HG03045 (cell line): ENCODE data around the gene PHF24.

Experiments
- ATAC-seq: cut with Tn5 transposase; IDR thresholded peaks from one replicate; pipeline ENCODE4 v1.9.1; 2021; ENCODE audit warnings: mild to moderate bottlenecking, moderate library complexity; ENCODE audit not compliant: unreplicated experiment

Gene PHF24

GRCh38 chr9:34982361-34982760 is 24.3 kb downstream of the PHF24 start:
- no peak for ATAC-seq

GRCh38 chr9:34983209-34983608 is 25.1 kb downstream of the PHF24 start:
- no peak for ATAC-seq

DNA sequence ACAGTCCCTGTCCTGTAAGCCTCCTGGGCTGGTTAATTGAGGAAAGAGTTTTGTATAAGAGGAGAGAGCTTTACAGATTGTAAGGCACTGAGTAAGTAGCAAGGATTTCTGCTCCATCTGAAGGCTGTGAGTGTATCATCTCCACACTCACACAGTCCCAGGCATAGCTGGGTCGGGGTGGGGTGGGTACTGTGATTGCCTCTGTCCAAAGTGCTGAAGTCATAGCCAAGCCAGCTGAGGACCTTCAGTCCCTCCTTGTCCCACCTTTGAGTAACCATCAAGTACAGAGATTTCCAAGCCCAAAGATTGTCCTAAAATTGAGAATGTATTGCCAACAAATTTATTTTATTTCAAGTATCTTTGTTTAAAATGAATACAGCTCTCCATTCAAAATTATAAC is 26.0 kb downstream of the PHF24 start:
- no peak for ATAC-seq

DNA sequence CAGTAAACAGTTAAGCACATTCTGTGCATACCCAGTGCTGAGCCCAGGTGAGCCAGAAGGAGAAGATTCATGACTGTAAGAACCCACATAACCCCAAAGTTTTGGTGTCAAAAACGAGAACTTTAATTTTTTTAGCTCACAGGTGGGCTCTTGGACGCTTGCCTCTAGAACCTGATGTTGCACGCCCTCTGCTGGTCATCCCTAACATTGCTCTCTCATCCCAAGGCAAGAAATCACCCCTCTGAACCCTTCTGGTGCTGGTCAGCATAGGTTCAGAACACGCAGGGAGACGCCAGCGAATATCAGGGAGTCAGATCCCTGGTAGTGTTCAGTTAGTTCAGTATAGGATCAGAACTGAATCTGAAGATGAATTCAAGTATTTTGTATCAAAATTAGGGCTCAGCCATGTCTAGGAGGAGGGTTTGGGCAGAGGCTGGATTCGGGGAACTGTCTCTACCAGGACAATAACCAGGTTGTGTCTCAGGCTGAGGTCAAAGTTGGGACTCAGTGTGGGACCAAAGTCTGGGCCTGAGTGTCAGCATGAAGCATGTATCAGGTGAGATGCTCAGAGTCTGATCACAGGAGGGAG is 27.3 kb downstream of the PHF24 start:
- no peak for ATAC-seq

DNA sequence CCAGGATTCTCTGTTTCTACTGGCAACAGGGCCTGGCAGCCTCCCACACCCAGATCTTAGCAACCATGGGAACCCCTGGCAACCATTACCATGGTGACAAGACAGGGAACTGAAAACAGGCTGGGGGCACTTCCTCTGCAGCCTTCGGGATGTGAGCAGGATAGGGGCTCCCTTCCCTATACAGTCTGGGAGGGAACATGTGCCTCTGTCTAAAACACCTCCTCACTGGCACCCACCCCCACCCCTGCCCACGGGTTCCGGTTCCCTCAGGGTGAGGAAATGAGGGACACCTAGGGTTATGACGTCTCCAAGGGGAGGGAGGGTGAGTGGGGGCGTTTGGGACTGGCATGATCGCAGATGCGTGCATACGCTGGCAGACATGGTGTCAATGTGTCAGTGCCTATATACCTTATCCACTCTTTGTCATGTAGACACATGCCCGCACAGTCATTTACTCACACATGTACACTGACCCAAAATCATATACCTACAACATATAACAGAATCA is 28.5 kb downstream of the PHF24 start:
- ATAC-seq: no peak

DNA sequence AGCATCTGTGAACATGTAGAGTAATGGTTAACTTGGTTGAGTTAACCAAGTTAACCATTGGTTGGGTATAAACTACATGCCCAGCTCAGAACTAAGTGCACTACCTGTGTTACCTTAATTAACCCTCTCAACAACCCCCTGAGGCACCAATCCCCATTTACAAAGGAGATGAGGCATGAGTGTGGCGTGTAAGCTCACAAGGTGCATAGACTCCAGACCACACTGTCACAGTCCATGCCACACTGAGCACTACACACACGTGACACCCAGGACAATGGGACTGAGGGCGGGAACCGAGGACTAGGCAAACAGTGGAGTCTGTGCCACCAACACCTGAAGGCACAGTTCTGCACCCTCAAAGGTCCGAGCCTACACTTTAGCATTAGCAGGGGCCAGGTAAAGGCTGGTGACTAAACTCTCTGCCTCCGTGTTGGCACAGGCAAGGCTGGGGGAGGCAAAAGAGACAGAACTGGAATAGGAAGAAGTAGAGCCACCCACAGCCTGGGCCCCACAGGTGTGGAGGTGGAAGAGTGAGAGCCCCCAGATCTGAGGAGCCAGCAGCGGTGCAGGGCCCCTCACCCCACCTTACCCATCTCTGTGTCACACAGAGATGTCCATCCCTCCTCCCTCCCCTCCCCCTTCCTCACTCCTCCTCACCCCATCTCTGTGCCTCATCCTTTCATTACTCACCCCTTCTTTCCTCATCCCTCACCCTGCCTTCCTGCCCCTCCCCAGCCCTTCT is 29.2 kb downstream of the PHF24 start:
- ATAC-seq: no peak

DNA sequence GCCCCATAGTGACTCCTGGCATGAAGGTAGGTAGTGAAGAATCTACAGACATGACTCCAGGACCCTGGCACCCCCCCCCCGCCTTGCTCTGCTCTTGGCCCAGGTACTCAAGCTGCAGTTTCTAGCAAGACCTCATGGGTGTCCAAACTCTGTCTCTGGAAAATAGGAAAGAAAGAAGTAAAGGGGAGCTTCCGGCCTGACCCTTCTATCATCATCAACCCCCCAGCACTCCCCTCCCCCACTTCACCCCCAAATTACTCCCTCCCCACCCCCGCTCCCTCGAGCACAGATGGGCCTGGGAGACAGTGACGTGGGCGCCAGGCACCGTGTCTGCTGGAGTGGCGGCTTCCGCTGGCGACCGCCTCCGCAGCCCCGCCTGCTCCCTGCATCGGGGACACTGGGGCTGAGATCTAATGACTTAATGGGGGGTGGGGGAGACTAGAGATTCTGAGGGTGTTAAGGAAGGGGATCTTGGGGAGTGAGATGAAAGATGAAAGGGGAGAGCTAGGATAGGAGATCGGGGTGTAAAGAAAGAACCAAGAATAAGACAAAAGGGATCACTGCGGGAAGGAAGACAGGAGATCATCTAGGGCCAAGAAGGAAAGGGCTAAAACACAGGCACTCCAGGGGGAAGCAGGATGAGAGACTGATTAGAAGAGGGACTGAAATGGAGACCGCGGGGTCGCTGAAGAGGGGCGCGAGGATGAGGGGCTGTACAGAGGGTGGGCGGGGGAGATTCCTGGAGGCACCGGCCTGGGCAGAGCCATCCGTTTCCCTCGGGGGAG is 30.3 kb downstream of the PHF24 start:
- no peak for ATAC-seq

DNA sequence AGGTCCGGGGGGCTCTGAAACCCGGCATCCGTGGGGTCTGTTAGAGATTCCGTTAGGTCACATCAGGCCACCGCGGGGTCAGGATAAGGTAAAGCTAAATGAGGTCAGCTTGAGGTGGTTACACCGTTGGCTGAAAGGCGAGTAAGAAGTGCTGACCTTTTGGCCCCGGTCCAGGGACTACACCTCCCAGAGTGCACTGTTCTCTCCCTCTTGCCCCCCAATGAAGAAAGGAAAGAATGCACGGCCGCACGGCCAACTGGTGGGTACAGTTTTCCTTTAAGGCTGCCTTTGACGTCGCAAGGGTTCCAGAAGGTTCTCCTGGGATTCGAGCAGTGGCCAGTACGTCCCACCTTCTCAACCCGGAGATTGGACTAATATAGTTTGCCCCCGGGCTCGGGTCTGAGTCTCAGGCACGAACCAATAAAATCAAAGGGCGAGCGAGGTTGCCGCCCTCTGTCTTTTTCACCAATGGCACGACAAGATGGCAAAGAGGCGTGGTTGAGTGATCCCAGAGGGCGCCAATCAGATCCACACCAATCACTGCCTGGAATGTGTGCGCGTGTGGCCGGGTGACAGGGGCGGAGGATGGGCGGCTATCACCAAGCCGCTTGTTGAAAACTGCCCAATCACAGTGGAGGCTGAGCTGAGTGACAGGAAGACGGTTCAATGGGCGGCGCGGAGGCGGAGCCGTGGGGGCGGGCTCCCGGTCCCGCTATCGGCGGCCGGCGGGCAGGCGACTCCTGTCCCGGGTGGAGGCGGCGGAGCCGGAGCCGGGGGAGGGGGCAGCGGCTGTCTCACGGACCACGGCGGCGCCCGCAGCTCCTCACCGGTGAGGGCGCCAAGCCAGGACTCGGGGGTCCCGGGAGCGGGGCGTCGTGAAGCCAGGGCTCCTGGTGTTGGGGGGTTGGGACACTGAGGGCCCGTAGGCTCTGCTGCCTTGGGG is 31.2 kb downstream of the PHF24 start, which contains the start of gene DNAJB5:
DNAJB5 (plus strand) TSS at position 743 of the 943 bp plus-strand sequence. CDS start 886 bp downstream, outside the sequence.
- ATAC-seq: peak; percentile 92

DNA sequence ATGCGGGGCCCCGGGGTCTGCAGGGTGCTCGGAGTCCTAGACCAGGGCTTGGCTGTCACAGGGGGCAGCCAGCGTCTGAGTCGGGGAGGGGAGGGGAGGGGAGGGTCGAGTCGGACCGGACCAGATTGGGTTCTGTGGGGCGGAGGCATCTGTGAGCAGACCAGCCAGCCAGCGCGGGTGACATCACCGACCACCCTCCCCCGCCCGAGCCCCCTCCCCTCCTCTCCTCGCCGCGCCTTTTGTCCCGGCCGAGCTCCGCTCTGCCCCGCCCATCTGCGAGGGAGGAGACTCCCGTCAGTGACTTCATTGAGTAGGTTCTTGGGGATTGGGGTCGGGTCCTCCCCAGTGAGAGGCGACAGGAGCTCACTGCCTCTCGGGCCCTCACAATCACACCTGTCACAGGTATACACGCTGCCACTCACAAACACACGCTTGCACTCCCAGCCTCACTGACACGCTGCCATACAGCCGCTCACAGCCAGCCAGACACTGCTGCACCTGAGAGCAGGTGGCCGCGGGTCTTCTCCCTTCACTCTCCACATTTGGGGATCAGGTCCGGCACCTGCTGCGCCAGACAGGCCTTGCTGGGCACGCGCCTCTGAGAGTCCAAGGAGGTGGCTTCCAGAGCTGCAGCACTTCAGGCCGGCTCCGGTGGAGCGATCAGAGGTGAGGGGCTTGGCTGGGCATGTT is 32.0 kb downstream of the PHF24 start:
- no peak for ATAC-seq

- ATAC-seq: no peak
Measured at GRCh38 chr9:34990908-34991606, 33.0 kb downstream of the PHF24 start.

DNA sequence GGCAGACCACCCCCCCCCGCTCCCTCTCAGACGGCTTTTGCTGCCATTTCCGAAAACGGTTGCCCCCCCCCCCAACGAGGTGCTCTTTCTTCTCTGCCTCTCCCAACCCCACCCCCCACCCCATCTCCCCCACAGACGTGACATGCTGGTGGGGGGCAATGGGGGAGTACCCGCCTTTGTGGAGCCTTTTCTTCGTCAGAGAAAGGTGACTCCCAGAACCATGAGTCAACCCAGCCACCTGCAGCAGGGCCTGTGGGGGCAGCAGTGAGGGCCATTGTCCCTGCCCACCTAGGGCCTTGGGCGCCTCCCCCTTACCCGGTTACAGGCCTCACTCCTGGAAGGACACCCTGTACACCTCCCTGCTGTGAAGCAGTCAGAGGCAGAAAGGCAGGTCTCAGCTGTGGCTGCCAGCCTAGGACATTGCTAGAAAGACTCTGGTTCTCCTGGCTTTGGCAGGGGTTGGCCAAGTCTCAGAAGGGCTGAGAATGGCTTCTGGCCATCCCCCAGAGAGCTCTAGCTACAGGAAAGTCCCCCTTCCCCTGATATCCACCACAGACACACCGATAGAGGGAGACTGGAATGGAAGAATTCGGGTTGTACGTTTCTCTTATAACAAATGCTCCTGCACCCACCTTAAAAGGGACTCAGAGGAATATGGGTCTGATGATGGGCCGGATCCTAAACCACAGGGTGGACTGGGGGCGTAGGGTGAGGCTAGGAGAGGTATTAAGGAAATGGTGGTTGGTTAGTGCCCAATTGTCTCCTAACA is 33.7 kb downstream of the PHF24 start:
- no peak for ATAC-seq

DNA sequence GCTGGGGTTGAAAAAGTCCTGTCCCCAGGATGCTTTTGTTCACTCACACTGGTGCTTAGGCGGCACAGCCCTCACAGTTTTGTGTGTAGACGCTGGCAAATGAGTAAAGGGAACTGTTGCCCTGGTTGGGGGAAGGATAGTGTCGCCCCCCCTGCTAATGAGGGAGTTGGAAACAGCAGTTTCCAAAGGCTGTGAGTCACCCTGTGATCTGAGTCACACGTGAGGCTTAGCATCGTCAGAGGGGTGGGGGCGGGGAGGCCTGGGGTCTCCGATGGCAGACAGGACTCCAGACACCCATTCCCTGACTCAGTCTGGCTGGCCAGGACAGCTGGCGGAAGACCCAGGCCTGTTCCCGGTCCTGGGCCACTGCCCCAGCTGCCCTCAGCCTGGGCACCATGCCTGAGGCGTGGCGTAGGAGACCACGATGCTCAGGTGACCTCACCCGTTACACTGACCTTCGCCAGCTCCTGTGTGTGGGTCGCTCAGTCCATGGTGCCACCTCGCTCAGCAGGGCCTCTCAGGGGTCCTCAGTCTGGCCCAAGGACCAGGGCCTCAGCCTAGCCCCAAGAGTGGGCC is 34.4 kb downstream of the PHF24 start:
- ATAC-seq: no peak

- no peak for ATAC-seq
Measured at GRCh38 chr9:34993502-34994259, 35.6 kb downstream of the PHF24 start.

- no peak for ATAC-seq
Measured at GRCh38 chr9:34994260-34994899, 36.3 kb downstream of the PHF24 start.

DNA sequence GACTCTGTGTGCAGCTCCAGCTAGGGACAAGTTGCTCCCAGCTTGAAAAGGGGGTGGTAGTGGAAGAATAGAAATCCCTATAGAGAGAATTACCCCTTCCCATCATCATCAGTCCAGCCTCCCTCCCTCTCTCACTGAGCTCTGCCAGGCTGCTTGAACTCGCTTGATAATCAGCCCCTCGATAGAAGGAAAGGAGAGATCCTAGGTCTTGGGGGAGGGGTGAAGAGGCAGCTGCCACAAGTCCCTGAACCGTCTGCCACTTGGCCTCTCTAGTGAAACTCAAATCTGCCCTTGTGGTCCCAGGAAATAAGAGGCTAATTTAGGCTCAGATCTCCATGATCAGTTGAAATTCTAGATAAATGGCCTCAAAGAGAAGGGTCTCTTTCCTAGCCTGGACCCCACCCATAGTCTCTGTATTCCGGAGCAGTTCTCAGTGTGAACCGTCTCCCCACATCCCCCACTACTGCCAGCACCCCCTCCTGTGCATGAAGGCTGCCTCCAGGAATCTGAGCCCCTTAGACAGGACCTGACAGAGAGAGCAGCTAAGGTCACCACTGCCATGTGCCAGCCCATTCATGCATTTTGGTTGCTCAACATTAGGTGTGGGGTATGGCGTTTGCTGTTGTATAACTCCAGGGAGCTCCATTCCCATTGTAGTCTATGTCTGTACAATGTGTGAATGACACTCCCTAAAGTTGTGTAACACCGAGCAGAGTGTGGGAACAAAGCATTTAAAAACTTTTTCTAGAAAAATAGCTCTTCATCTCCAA is 37.0 kb downstream of the PHF24 start:
- no peak for ATAC-seq

DNA sequence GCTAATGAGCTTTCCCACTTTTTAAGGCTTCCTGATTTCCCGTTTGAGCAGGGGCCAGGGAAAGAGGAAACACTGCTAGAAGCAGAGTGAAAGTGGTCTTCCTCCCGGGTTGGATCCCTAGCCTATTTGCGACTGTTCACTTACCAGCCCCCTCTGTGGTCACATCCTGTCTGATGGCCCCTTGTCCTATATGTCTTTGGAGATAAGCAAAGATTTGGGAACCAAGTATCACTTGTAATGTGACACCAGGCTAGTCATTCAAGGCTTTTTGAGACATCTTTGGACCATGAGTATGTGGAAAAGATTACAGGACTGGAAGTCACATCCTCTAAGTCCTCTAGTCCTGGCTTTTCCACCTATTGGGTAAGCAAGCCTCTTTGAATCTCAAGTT is 37.6 kb downstream of the PHF24 start:
- no peak for ATAC-seq
